ENCODE results near the gene CNOT10.

The CNOT10 gene

GRCh38 chr3:32758375-32758753 is 73.4 kb downstream of the CNOT10 start:
- Histone ChIP-seq H3K4me3 (ENCODE audit: low read length in 2 of 2) (no peak overlapping the region), H3K27me3 (ENCODE audit: control insufficient read depth in 3 of 3, insufficient read depth in 3 of 3, low read depth in 1 of 3, low read length in 3 of 3) (no peaks in the 10 kb centered on the region), H3K23ac (ENCODE audit: low read depth, low read length, poor library complexity) (no peak overlapping the region), H3K27ac (replicated peaks; ENCODE audit: low read length) (no peak overlapping the region), H2BK120ac (ENCODE audit: low read depth, low read length) (no peak overlapping the region), H3K4ac (ENCODE audit: low read length) (no peak overlapping the region), H2BK15ac (ENCODE audit: low read length) (no peak overlapping the region), H3K9me3 (replicated peaks in 1 of 2; ENCODE audit: control insufficient read depth in 2 of 2, insufficient read depth in 1 of 2, low read depth in 1 of 2, low read length in 2 of 2) (no peaks in the 10 kb centered on the region), H3K18ac (ENCODE audit: low read length) (no peak overlapping the region), H2BK5ac (ENCODE audit: low read length) (no peak overlapping the region), H3K14ac (ENCODE audit: low read length) (no peak overlapping the region), H3K4me1 (ENCODE audit: control insufficient read depth in 2 of 2, insufficient read depth in 1 of 2, low read depth in 1 of 2, low read length in 2 of 2) (no peaks in the 10 kb centered on the region), H2AFZ (ENCODE audit: low read length) (no peak overlapping the region), H4K91ac (ENCODE audit: low read depth, low read length, poor library complexity) (no peak overlapping the region), H2BK12ac (ENCODE audit: low read length) (no peak overlapping the region), H3K4me2 (ENCODE audit: insufficient read depth, low read length, poor library complexity, severe bottlenecking) (no peak overlapping the region), H2AK5ac (ENCODE audit: low read depth, low read length) (no peak overlapping the region), H4K8ac (ENCODE audit: low read depth, low read length) (no peak overlapping the region), H3K9ac (ENCODE audit: low read depth, low read length, poor library complexity) (no peak overlapping the region), H3K36me3 (replicated peaks in 1 of 2; ENCODE audit: control insufficient read depth in 2 of 2, insufficient read depth in 2 of 2, low read length in 2 of 2) (peaks cover 3 to 58% of the 10 kb centered on the region in 2 donors), H3K79me1 (ENCODE audit: low read depth, low read length) (no peaks in the 10 kb centered on the region)
- DNase-seq (ENCODE audit: low spot score), result no peak

DNA sequence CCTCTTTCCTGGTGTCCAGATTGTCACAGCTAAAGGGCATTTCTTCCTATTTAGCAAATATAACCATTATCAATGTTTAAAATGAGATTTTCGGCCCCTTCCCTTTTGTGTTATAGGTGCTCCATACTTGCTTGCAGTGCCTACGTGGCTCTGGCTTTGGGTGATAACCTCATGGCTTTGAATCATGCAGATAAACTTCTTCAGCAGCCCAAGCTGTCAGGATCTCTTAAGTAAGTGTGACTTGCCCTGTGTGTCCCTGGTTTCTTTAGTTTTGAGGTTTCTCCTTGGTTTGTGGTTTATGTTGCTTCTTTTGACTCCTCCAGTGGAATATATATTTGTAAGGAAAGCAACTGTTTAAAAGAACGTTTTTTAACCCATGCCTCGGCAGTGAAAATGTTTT is 74.4 kb downstream of the CNOT10 start:
- Histone ChIP-seq H3K4me3 (ENCODE audit: low read length in 2 of 2) (no peak overlapping the region), H2BK120ac (ENCODE audit: low read depth, low read length) (no peak overlapping the region), H2BK5ac (ENCODE audit: low read length) (no peak overlapping the region), H4K8ac (ENCODE audit: low read depth, low read length) (no peak overlapping the region), H3K79me1 (ENCODE audit: low read depth, low read length) (no peaks in the 10 kb centered on the region), H2BK15ac (ENCODE audit: low read length) (no peak overlapping the region), H3K9ac (ENCODE audit: low read depth, low read length, poor library complexity) (no peak overlapping the region), H3K14ac (ENCODE audit: low read length) (no peak overlapping the region), H3K27me3 (ENCODE audit: control insufficient read depth in 3 of 3, insufficient read depth in 3 of 3, low read depth in 1 of 3, low read length in 3 of 3) (no peaks in the 10 kb centered on the region), H3K36me3 (replicated peaks in 1 of 2; ENCODE audit: control insufficient read depth in 2 of 2, insufficient read depth in 2 of 2, low read length in 2 of 2) (peaks cover 3 to 62% of the 10 kb centered on the region in 2 donors), H3K27ac (replicated peaks; ENCODE audit: low read length) (no peak overlapping the region), H3K4me1 (ENCODE audit: control insufficient read depth in 2 of 2, insufficient read depth in 1 of 2, low read depth in 1 of 2, low read length in 2 of 2) (no peaks in the 10 kb centered on the region), H4K91ac (ENCODE audit: low read depth, low read length, poor library complexity) (no peak overlapping the region), H3K4ac (ENCODE audit: low read length) (no peak overlapping the region), H3K23ac (ENCODE audit: low read depth, low read length, poor library complexity) (no peak overlapping the region), H3K18ac (ENCODE audit: low read length) (no peak overlapping the region), H2BK12ac (ENCODE audit: low read length) (no peak overlapping the region), H2AFZ (ENCODE audit: low read length) (no peak overlapping the region), H3K9me3 (replicated peaks in 1 of 2; ENCODE audit: control insufficient read depth in 2 of 2, insufficient read depth in 1 of 2, low read depth in 1 of 2, low read length in 2 of 2) (no peaks in the 10 kb centered on the region), H2AK5ac (ENCODE audit: low read depth, low read length) (no peak overlapping the region), H3K4me2 (ENCODE audit: insufficient read depth, low read length, poor library complexity, severe bottlenecking) (no peak overlapping the region)
- no CpG with 5 or more reads among the region's 4 CpGs for WGBS, 2 donors (ENCODE audit: extremely low coverage in 2 of 2, insufficient read length in 2 of 2, insufficient replicate concordance in 1 of 2)
- no peak for DNase-seq (ENCODE audit: low spot score)

DNA sequence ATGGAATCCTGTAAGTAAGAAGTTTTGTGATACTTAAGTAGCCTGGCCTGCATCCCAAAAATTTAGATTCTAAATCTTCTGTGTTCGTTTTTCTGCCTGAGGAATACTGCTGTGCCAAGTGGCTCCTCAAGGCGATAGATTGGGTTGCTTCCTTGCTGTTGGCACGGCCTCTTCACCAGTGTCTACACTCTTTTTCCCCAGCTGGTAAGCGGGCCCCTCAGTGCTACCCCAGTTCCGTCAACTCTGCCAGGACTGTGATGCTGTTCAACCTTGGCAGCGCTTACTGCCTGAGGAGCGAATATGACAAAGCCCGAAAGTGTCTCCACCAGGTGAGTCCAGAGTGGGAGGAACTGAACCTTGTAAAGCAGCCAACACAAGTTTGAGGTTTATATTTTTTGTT is 79.5 kb downstream of the CNOT10 start:
- Histone ChIP-seq H3K9ac (ENCODE audit: low read depth, low read length, poor library complexity) (no peak overlapping the region), H3K14ac (ENCODE audit: low read length) (no peak overlapping the region), H2BK120ac (ENCODE audit: low read depth, low read length) (no peak overlapping the region), H3K4me1 (ENCODE audit: control insufficient read depth in 2 of 2, insufficient read depth in 1 of 2, low read depth in 1 of 2, low read length in 2 of 2) (no peaks in the 10 kb centered on the region), H3K4me2 (ENCODE audit: insufficient read depth, low read length, poor library complexity, severe bottlenecking) (no peak overlapping the region), H2BK12ac (ENCODE audit: low read length) (no peak overlapping the region), H2BK15ac (ENCODE audit: low read length) (no peak overlapping the region), H3K27ac (replicated peaks; ENCODE audit: low read length) (no peak overlapping the region), H3K4ac (ENCODE audit: low read length) (no peak overlapping the region), H3K4me3 (ENCODE audit: low read length in 2 of 2) (no peak overlapping the region), H3K36me3 (replicated peaks in 1 of 2; ENCODE audit: control insufficient read depth in 2 of 2, insufficient read depth in 2 of 2, low read length in 2 of 2) (peaks cover 12 to 87% of the 10 kb centered on the region in 2 donors), H4K8ac (ENCODE audit: low read depth, low read length) (no peak overlapping the region), H3K27me3 (ENCODE audit: control insufficient read depth in 3 of 3, insufficient read depth in 3 of 3, low read depth in 1 of 3, low read length in 3 of 3) (no peaks in the 10 kb centered on the region), H4K91ac (ENCODE audit: low read depth, low read length, poor library complexity) (no peak overlapping the region), H2BK5ac (ENCODE audit: low read length) (no peak overlapping the region), H3K18ac (ENCODE audit: low read length) (no peak overlapping the region), H2AFZ (ENCODE audit: low read length) (no peak overlapping the region), H3K9me3 (replicated peaks in 1 of 2; ENCODE audit: control insufficient read depth in 2 of 2, insufficient read depth in 1 of 2, low read depth in 1 of 2, low read length in 2 of 2) (peaks cover 0 to 2% of the 10 kb centered on the region in 2 donors), H2AK5ac (ENCODE audit: low read depth, low read length) (no peak overlapping the region), H3K79me1 (ENCODE audit: low read depth, low read length) (no peaks in the 10 kb centered on the region), H3K23ac (ENCODE audit: low read depth, low read length, poor library complexity) (no peak overlapping the region)
- DNase-seq (ENCODE audit: low spot score), result no peak
- no CpG with 5 or more reads among the region's 8 CpGs for WGBS, 2 donors (ENCODE audit: extremely low coverage in 2 of 2, insufficient read length in 2 of 2, insufficient replicate concordance in 1 of 2)

- H3K79me1 ChIP-seq (ENCODE audit: low read depth, low read length), result no peaks in the 10 kb centered on the region
- H3K9ac ChIP-seq (ENCODE audit: low read depth, low read length, poor library complexity), result no peak overlapping the region
- no peak overlapping the region for H4K8ac ChIP-seq (ENCODE audit: low read depth, low read length)
- no peak overlapping the region for H2BK5ac ChIP-seq (ENCODE audit: low read length)
- peaks cover 6 to 8% of the 10 kb centered on the region in 2 donors for H3K4me1 ChIP-seq (ENCODE audit: control insufficient read depth in 2 of 2, insufficient read depth in 1 of 2, low read depth in 1 of 2, low read length in 2 of 2)
- H2AFZ ChIP-seq (ENCODE audit: low read length), result no peak overlapping the region
- H3K4me2 ChIP-seq (ENCODE audit: insufficient read depth, low read length, poor library complexity, severe bottlenecking), result no peak overlapping the region
- no peak overlapping the region for H3K4ac ChIP-seq (ENCODE audit: low read length)
- H2BK12ac ChIP-seq (ENCODE audit: low read length), result no peak overlapping the region
- H4K91ac ChIP-seq (ENCODE audit: low read depth, low read length, poor library complexity), result no peak overlapping the region
- H2BK15ac ChIP-seq (ENCODE audit: low read length), result no peak overlapping the region
- H3K9me3 ChIP-seq (replicated peaks in 1 of 2; ENCODE audit: control insufficient read depth in 2 of 2, insufficient read depth in 1 of 2, low read depth in 1 of 2, low read length in 2 of 2), result no peaks in the 10 kb centered on the region
- no peak overlapping the region for H2AK5ac ChIP-seq (ENCODE audit: low read depth, low read length)
- DNase-seq (ENCODE audit: low spot score), result no peak
- H3K4me3 ChIP-seq (ENCODE audit: low read length in 2 of 2), result no peak overlapping the region
- no peak overlapping the region for H3K18ac ChIP-seq (ENCODE audit: low read length)
- no peaks in the 10 kb centered on the region for H3K27me3 ChIP-seq (ENCODE audit: control insufficient read depth in 3 of 3, insufficient read depth in 3 of 3, low read depth in 1 of 3, low read length in 3 of 3)
- no CpG with 5 or more reads among the region's 4 CpGs for WGBS, 2 donors (ENCODE audit: extremely low coverage in 2 of 2, insufficient read length in 2 of 2, insufficient replicate concordance in 1 of 2)
- peaks cover 2 to 30% of the 10 kb centered on the region in 2 donors for H3K36me3 ChIP-seq (replicated peaks in 1 of 2; ENCODE audit: control insufficient read depth in 2 of 2, insufficient read depth in 2 of 2, low read length in 2 of 2)
- no peak overlapping the region for H3K27ac ChIP-seq (replicated peaks; ENCODE audit: low read length)
- no peak overlapping the region for H3K23ac ChIP-seq (ENCODE audit: low read depth, low read length, poor library complexity)
- H3K14ac ChIP-seq (ENCODE audit: low read length), result no peak overlapping the region
- H2BK120ac ChIP-seq (ENCODE audit: low read depth, low read length), result no peak overlapping the region
Observed at GRCh38 chr3:32778389-32778788, 93.4 kb downstream of the CNOT10 start.

All from neuronal stem cell (in vitro differentiated cells).